ENCODE data around the gene SPN. TPM values are rescaled to one million over a fixed set of nuclear protein-coding genes. Genes with fewer than 3 reads are reported as not detected.
"Not testable (repeated sequence)": the region's sequence is repeated elsewhere in the genome, so short reads cannot be mapped to it uniquely, and the experiment has no call there.

The SPN gene
- polyA plus RNA-seq, 1 donor (not counting 4 experiments of a cell fraction or from before 2014, with no cell fraction given): 0.07 TPM

DNA sequence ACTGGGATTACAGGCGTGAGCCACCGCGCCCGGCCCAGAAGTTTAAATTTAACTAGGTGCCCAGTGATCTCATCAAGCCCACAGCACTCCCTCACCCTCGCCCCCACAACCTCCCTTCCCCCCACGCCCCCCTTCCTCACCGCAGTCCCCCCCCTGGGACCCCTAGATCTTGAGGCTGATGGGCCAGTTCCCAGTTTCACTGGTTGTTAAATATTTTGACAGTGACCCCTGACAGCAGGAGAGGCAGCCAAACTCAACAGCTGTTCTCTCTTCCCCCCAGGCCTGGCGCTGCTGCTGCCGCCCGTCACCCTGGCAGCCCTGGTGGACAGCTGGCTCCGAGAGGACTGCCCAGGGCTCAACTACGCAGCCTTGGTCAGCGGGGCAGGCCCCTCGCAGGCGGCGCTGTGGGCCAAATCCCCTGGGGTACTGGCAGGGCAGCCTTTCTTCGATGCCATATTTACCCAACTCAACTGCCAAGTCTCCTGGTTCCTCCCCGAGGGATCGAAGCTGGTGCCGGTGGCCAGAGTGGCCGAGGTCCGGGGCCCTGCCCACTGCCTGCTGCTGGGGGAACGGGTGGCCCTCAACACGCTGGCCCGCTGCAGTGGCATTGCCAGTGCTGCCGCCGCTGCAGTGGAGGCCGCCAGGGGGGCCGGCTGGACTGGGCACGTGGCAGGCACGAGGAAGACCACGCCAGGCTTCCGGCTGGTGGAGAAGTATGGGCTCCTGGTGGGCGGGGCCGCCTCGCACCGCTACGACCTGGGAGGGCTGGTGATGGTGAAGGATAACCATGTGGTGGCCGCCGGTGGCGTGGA, 31.5 kb downstream of the SPN start:
- TF ChIP-seq CTCF (optimal IDR thresholded peaks at IDR 0.05 in 1 of 3, IDR thresholded peaks at IDR 0.05 in 1 of 3, conservative IDR thresholded peaks at IDR 0.05 in 1 of 3; ENCODE audit: extremely low read depth in 1 of 3, insufficient read depth in 2 of 3, low read length in 3 of 3) (no peak), EZH2 (IDR thresholded peaks at IDR 0.05; ENCODE audit: low read length) (no peak)
- Histone ChIP-seq H3K4me1 (ENCODE audit: control insufficient read depth, extremely low read depth, insufficient read depth, low read length) (no peaks in the 10 kb centered on the region), H3K27ac (ENCODE audit: control insufficient read depth, insufficient read depth, low read length) (no peak overlapping the region), H3K9ac (ENCODE audit: control insufficient read depth, extremely low read depth, insufficient read depth, low read length) (no peak overlapping the region), H2AFZ (ENCODE audit: control insufficient read depth, low read length) (no peak overlapping the region), H3K27me3 (ENCODE audit: control insufficient read depth, extremely low read depth, insufficient read depth, low read length) (no peaks in the 10 kb centered on the region), H3K79me2 (ENCODE audit: control insufficient read depth, insufficient read depth, low read length) (no peaks in the 10 kb centered on the region), H3K36me3 (ENCODE audit: control insufficient read depth in 2 of 2, extremely low read depth in 1 of 2, insufficient read depth in 2 of 2, low read length in 2 of 2) (no peaks in the 10 kb centered on the region), H3K4me2 (ENCODE audit: control insufficient read depth, extremely low read depth, insufficient read depth, low read depth, low read length) (no peak overlapping the region), H4K20me1 (ENCODE audit: control insufficient read depth, extremely low read depth, insufficient read depth, low read length) (no peaks in the 10 kb centered on the region), H3K9me1 (ENCODE audit: control insufficient read depth, extremely low read depth, insufficient read depth, low read length) (no peaks in the 10 kb centered on the region), H3K4me3 (ENCODE audit: control insufficient read depth in 2 of 3, extremely low read depth in 1 of 3, insufficient read depth in 2 of 3, low read depth in 1 of 3, low read length in 3 of 3) (no peak overlapping the region), H3K9me3 (ENCODE audit: control insufficient read depth, low read depth, low read length) (no peaks in the 10 kb centered on the region)
- DNase-seq (ENCODE audit: low read depth, low spot score): no peak
- dilution Hi-C loops (cut with MboI; ENCODE audit: extremely low pct_ligation_motif_present, low sequenced_read_pairs): no loop called here
- no peak for FAIRE-seq

GRCh38 chr16:29695675-29696074, 32.6 kb downstream of the SPN start:
- FAIRE-seq; H3K27ac ChIP-seq (ENCODE audit: control insufficient read depth, insufficient read depth, low read length); H4K20me1 ChIP-seq (ENCODE audit: control insufficient read depth, extremely low read depth, insufficient read depth, low read length); H3K9me3 ChIP-seq (ENCODE audit: control insufficient read depth, low read depth, low read length); DNase-seq (ENCODE audit: low read depth, low spot score); H3K4me3 ChIP-seq (ENCODE audit: control insufficient read depth in 2 of 3, extremely low read depth in 1 of 3, insufficient read depth in 2 of 3, low read depth in 1 of 3, low read length in 3 of 3); dilution Hi-C loops (cut with MboI; ENCODE audit: extremely low pct_ligation_motif_present, low sequenced_read_pairs); H2AFZ ChIP-seq (ENCODE audit: control insufficient read depth, low read length); H3K36me3 ChIP-seq (ENCODE audit: control insufficient read depth in 2 of 2, extremely low read depth in 1 of 2, insufficient read depth in 2 of 2, low read length in 2 of 2); H3K9ac ChIP-seq (ENCODE audit: control insufficient read depth, extremely low read depth, insufficient read depth, low read length); H3K9me1 ChIP-seq (ENCODE audit: control insufficient read depth, extremely low read depth, insufficient read depth, low read length); H3K4me1 ChIP-seq (ENCODE audit: control insufficient read depth, extremely low read depth, insufficient read depth, low read length); H3K79me2 ChIP-seq (ENCODE audit: control insufficient read depth, insufficient read depth, low read length); H3K27me3 ChIP-seq (ENCODE audit: control insufficient read depth, extremely low read depth, insufficient read depth, low read length); H3K4me2 ChIP-seq (ENCODE audit: control insufficient read depth, extremely low read depth, insufficient read depth, low read depth, low read length): not testable (repeated sequence)
